ENCODE measurements around the gene MIX23. TPM values are rescaled to one million over a fixed set of nuclear protein-coding genes. Genes with fewer than 3 reads are reported as not detected.

Gene MIX23
- total RNA-seq, 4 donors from 2014 or later = 10.2 to 40.1 (median 22.7) TPM

- Histone ChIP-seq H3K4me3 (no peak overlapping the region), H3K27ac (no peak overlapping the region), H3K9me3 (no peaks in the 10 kb centered on the region), H3K4me1 (no peaks in the 10 kb centered on the region), H3K36me3 (peaks cover 6% of the 10 kb centered on the region), H3K27me3 (no peaks in the 10 kb centered on the region)
- WGBS = 48% methylated on average over 1 of the region's 1 CpG
- no peak for DNase-seq (ENCODE audit: low spot score in 2 of 2)
- no peak for TF ChIP-seq CTCF (IDR thresholded peaks at IDR 0.05)
- no peak for TF ChIP-seq EP300 (IDR thresholded peaks at IDR 0.05)
- TF ChIP-seq POLR2A (IDR thresholded peaks at IDR 0.05) = no peak
- no peak for TF ChIP-seq POLR2AphosphoS5 (IDR thresholded peaks at IDR 0.05)
Observed at GRCh38 chr3:122394173-122394572, 11.1 kb upstream of the MIX23 start.

GRCh38 chr3:122392868-122393844, 10.1 kb upstream of the MIX23 start:
- H3K9me3 ChIP-seq = no peaks in the 10 kb centered on the region
- no peaks in the 10 kb centered on the region for H3K4me1 ChIP-seq
- DNase-seq (ENCODE audit: low spot score in 2 of 2) = no peak
- H3K36me3 ChIP-seq = peaks cover 6% of the 10 kb centered on the region
- no peak overlapping the region for H3K4me3 ChIP-seq
- 51% methylated on average over 2 of the region's 2 CpGs for WGBS
- TF ChIP-seq POLR2A (IDR thresholded peaks at IDR 0.05) = no peak
- TF ChIP-seq EP300 (IDR thresholded peaks at IDR 0.05) = no peak
- TF ChIP-seq CTCF (IDR thresholded peaks at IDR 0.05) = peak; percentile 30 to 56
- no peaks in the 10 kb centered on the region for H3K27me3 ChIP-seq
- H3K27ac ChIP-seq = no peak overlapping the region

GRCh38 chr3:122391681-122392446, 8.8 kb upstream of the MIX23 start:
- H3K27ac ChIP-seq = no peak overlapping the region
- H3K9me3 ChIP-seq = no peaks in the 10 kb centered on the region
- TF ChIP-seq POLR2A (IDR thresholded peaks at IDR 0.05) (no peak), POLR2AphosphoS5 (IDR thresholded peaks at IDR 0.05) (no peak), CTCF (IDR thresholded peaks at IDR 0.05) (no peak), EP300 (IDR thresholded peaks at IDR 0.05) (no peak)

GRCh38 chr3:122390665-122391064, 7.6 kb upstream of the MIX23 start:
- H3K36me3 ChIP-seq = peaks cover 6% of the 10 kb centered on the region
- H3K27ac ChIP-seq = no peak overlapping the region
- no peak for DNase-seq (ENCODE audit: low spot score in 2 of 2)
- H3K27me3 ChIP-seq = no peaks in the 10 kb centered on the region
- WGBS = 72% methylated on average over 4 of the region's 4 CpGs
- TF ChIP-seq EP300 (IDR thresholded peaks at IDR 0.05) (no peak), CTCF (IDR thresholded peaks at IDR 0.05) (no peak), POLR2A (IDR thresholded peaks at IDR 0.05) (no peak), POLR2AphosphoS5 (IDR thresholded peaks at IDR 0.05) (no peak)
- no peaks in the 10 kb centered on the region for H3K9me3 ChIP-seq
- H3K4me3 ChIP-seq = no peak overlapping the region
- H3K4me1 ChIP-seq = peaks cover 4% of the 10 kb centered on the region

More at GRCh38 chr3:122391681-122392446, 8.8 kb upstream of the MIX23 start:
- no peak overlapping the region for H3K4me3 ChIP-seq
- no peaks in the 10 kb centered on the region for H3K27me3 ChIP-seq
- H3K4me1 ChIP-seq = peaks cover under 1% of the 10 kb centered on the region
- H3K36me3 ChIP-seq = peaks cover 6% of the 10 kb centered on the region
- 89% methylated on average over 2 of the region's 2 CpGs for WGBS
- DNase-seq (ENCODE audit: low spot score in 2 of 2) = no peak

- Histone ChIP-seq H3K4me3 (no peak overlapping the region), H3K36me3 (peaks cover 6% of the 10 kb centered on the region), H3K9me3 (no peaks in the 10 kb centered on the region), H3K27ac (no peak overlapping the region), H3K4me1 (peaks cover 12% of the 10 kb centered on the region), H3K27me3 (no peaks in the 10 kb centered on the region)
- TF ChIP-seq EP300 (IDR thresholded peaks at IDR 0.05) (no peak), POLR2A (IDR thresholded peaks at IDR 0.05) (no peak), POLR2AphosphoS5 (IDR thresholded peaks at IDR 0.05) (no peak), CTCF (IDR thresholded peaks at IDR 0.05) (no peak)
- 88% methylated on average over 4 of the region's 4 CpGs for WGBS
- no peak for DNase-seq (ENCODE audit: low spot score in 2 of 2)
Observed at GRCh38 chr3:122389892-122390291, 6.9 kb upstream of the MIX23 start.

All from suprapubic skin (tissue), 4 donors.